Coronary artery (tissue), 2 donors: ENCODE data around the gene KCTD8.

ENCODE experiments used
- DNase-seq: peaks from one replicate; pipeline ENCODE4 v3.0.0-alpha.2; 2017; ENCODE audit warnings: low spot score
- H3K27ac ChIP-seq, 2 donors: fragments of 200-600 bp; sonication (generic); one replicate each; pipeline ENCODE4 v1.5.1; 2016 to 2019
- H3K4me3 ChIP-seq: fragments of 200-600 bp; sonication (generic); 2 replicates; pipeline ENCODE4 v1.5.1; 2016; ENCODE audit warnings: mild to moderate bottlenecking, moderate library complexity
- CTCF ChIP-seq: fragments of 200-600 bp; sonication (generic); IDR thresholded peaks from one replicate; pipeline ENCODE4 v1.5.1; 2019; ENCODE audit warnings: antibody characterized with exemption

KCTD8 gene

GRCh38 chr4:44422912-44423311 lies 25.7 kb downstream of the KCTD8 start:
- no peak overlapping the region for H3K27ac ChIP-seq
- no peak overlapping the region for H3K4me3 ChIP-seq
- DNase-seq, result no peak
- TF ChIP-seq CTCF, result no peak

- Histone ChIP-seq H3K4me3 (no peak overlapping the region), H3K27ac (no peak overlapping the region)
- no peak for DNase-seq
- no peak for TF ChIP-seq CTCF
Measured at GRCh38 chr4:44421330-44422065, 27.1 kb downstream of the KCTD8 start.

- no peak for TF ChIP-seq CTCF
- no peak for DNase-seq
- Histone ChIP-seq H3K27ac (no peak overlapping the region), H3K4me3 (no peak overlapping the region)
Measured at GRCh38 chr4:44415251-44415650, 33.4 kb downstream of the KCTD8 start.

- Histone ChIP-seq H3K27ac (no peak overlapping the region), H3K4me3 (no peak overlapping the region)
- no peak for DNase-seq
- no peak for TF ChIP-seq CTCF
Measured at GRCh38 chr4:44368413-44369167, 80.0 kb downstream of the KCTD8 start.

- H3K4me3 ChIP-seq, result no peak overlapping the region
- TF ChIP-seq CTCF, result no peak
- no peak overlapping the region for H3K27ac ChIP-seq
- no peak for DNase-seq
Measured at GRCh38 chr4:44354172-44354571, 94.4 kb downstream of the KCTD8 start.

- Histone ChIP-seq H3K27ac (no peak overlapping the region), H3K4me3 (no peak overlapping the region)
- TF ChIP-seq CTCF, result no peak
- no peak for DNase-seq
Measured at GRCh38 chr4:44351069-44351468, 97.5 kb downstream of the KCTD8 start.

GRCh38 chr4:44342800-44343199 lies 105.8 kb downstream of the KCTD8 start:
- TF ChIP-seq CTCF, result no peak
- H3K27ac ChIP-seq, result no peak overlapping the region
- DNase-seq, result no peak
- H3K4me3 ChIP-seq, result no peak overlapping the region
